ENCODE data around the gene FAM81A.

DNA sequence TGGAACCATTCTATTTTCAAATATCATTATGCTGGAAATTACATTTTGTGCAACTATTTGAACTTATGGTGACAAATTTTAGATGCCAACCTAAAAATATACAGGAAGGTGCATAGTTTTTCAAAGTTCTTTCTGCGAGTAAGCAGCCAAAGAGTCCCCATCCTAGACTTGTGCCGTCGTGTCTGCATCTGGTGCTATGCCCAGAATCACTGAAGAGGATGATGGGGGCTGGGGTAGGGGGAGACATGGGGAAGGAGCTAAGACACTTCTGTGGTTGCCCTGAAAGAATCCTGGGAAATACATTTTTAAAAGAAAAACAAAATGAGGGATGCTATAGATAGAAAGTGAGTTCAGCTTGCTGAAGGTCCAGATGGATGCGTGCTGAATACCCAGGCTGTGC is 21.2 kb upstream of the FAM81A start:
- TF ChIP-seq, protein P1, sequence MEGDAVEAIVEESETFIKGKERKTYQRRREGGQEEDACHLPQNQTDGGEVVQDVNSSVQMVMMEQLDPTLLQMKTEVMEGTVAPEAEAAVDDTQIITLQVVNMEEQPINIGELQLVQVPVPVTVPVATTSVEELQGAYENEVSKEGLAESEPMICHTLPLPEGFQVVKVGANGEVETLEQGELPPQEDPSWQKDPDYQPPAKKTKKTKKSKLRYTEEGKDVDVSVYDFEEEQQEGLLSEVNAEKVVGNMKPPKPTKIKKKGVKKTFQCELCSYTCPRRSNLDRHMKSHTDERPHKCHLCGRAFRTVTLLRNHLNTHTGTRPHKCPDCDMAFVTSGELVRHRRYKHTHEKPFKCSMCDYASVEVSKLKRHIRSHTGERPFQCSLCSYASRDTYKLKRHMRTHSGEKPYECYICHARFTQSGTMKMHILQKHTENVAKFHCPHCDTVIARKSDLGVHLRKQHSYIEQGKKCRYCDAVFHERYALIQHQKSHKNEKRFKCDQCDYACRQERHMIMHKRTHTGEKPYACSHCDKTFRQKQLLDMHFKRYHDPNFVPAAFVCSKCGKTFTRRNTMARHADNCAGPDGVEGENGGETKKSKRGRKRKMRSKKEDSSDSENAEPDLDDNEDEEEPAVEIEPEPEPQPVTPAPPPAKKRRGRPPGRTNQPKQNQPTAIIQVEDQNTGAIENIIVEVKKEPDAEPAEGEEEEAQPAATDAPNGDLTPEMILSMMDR (IDR thresholded peaks at IDR 0.05): no peak
- no peak for TF ChIP-seq POLR2A (IDR thresholded peaks at IDR 0.05)
